ENCODE data around the gene GHSR.

GHSR gene

DNA sequence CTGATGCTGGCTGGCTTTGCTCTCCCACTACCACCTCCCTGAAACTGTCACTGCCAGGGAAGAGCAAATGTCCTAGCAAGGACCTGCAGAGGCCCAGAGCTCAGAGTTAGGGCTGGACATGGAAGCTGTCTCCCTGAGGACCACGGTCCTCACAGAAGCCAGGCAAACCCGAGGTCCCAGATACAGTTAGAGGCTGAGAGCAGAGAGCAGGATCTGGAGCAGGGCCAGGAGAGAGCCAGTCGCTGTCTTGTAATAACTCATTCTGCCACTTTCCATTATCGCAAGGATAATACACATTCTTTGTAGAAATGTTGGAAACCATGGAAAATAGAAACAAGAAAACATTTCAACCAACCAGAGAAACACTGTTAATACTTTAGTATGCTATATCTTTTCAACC lies 10.1 kb downstream of the GHSR start:
- ATAC-seq = no peak

DNA sequence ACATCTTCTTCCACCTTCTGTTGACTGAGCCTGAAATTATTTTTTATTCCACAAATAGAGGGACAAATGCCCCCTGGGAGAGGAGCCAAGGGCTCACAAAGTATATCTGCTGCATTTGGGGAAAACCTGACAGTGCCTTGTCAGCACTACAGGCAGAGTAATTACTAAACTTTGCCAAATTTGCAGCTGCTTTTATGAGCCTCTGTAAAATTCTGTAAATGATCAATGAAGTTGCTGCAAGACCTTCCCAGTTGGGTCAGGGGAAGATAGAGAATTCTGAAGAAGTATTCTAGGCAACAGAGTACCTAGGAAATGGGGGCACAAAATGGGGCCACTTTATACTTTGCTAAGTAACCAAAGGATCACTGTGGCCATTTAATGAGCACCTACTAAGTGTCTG lies 10.5 kb downstream of the GHSR start:
- ATAC-seq (no peak), DNase-seq (no peak)

More for the DNA sequence above, 10.1 kb downstream of the GHSR start:
- no peak for DNase-seq

DNA sequence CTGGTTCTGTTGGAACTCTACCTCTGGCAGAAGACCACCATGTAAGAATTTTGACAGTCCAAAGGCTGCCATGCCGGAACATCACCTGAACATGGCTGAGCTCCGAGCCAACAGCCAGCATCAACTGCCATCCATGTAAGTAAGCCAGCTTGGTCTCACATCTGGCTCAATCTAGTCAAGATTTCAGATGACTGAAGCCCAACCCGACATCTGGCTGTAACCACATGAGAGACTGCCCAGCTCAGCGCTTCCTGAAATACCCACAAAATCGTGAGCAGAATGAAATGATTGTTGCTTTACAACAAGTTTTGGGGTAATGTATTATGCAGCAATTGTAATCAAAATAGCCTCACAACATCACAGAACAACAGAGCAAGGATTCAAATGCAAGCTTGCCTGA lies 32.9 kb downstream of the GHSR start:
- DNase-seq (no peak), ATAC-seq (no peak)

DNA sequence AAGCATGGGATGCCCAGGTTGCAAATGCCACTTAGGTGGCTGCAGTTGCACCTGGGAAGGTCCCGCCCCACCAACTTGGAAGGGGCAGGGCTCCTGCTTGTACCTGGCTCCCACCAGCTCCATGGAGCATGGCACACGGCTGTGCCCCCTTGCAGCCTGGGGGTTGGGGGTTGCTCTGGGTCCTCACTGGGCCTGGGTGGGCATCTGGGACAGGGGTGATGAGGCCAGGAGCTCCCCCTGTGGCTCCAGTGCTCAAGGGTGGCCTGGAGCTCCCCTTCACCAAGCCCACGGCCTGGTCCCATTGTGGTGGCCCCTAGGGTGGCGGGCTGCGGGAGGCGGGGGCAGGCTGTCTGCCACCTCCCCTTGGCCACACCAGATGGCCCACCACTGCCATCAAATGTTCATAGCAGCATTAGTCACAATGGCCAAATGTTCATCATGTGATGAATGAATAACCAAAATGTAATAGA lies 36.7 kb downstream of the GHSR start:
- no peak for DNase-seq

DNA sequence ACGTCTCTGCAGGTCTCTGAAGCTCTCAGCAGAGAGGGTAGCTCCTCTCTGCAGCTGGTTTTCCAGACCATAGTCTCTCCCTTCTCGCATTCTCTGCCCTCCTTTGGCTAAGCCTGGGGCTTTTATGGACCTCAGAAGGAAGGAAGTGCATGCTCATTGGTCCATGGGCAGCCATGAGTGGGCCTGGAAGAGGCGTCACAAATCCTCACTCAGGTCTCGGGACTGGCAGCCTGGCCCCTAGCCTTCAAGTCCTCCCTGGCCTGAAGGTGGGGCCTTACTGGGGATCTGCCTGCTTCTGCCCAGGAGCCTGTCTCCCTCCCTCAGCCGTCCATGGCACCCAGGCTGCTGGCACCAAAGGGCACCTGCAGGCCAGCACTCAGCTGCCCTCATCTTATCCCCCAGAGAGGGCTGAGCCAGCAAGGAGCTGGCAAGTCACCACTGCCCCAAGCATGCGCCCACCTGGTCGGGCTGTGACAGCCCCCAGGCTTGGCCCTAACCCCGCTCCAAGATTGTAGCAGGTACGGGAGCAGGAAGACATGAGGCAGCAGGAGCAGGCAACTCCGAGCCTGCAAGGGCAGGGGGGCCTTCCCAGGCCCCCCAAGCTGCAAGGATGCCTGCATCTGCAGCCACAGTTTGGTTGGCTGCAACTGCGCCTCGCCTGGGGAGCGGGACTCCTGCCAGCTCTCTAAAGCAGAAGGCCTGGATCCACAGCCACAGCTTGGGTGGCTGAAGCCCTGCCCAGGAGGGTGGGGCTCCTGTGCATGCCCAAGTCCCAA lies 37.4 kb downstream of the GHSR start:
- ATAC-seq = no peak
- no peak for DNase-seq

More for the DNA sequence above, 36.7 kb downstream of the GHSR start:
- no peak for ATAC-seq

DNA sequence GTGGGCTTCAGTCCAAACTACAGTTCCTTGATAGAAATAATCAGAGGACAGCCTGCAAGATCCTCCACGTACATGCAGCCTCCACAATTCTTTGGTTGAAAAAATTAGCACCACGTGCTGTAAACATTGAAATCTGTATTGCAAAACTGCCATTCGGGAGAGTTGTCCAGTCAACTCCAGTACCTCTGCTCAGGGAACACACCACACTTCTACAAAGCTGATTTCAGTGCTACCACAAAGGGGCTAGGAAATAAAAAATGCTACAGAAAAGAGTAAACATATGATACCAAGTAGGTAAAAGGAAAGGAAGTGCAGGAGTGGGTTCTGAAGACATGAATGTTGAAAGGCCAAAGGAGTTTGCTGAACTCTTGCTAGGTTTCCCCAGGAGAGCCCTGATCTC lies 40.4 kb downstream of the GHSR start:
- no peak for DNase-seq
- no peak for ATAC-seq

DNA sequence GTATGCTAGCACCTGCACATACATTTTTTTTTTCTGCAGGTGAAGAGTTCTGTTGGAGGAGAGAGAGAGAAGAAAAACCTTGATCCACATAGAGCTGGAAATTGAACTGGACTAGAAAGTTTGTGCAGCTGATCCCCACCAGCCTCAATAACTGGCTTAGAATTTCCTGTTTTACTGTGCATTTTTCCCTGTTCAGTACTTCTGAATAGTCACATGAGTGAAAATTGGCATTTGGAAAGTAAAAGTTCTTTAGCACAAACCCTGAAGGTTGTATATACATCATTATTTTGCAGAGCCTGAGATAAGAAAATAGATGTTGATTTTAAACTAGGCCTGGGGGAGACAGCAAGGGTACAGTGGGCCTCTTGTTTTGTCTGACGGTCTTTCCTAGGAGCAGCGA lies 42.3 kb downstream of the GHSR start:
- ATAC-seq (no peak), DNase-seq (no peak)

DNA sequence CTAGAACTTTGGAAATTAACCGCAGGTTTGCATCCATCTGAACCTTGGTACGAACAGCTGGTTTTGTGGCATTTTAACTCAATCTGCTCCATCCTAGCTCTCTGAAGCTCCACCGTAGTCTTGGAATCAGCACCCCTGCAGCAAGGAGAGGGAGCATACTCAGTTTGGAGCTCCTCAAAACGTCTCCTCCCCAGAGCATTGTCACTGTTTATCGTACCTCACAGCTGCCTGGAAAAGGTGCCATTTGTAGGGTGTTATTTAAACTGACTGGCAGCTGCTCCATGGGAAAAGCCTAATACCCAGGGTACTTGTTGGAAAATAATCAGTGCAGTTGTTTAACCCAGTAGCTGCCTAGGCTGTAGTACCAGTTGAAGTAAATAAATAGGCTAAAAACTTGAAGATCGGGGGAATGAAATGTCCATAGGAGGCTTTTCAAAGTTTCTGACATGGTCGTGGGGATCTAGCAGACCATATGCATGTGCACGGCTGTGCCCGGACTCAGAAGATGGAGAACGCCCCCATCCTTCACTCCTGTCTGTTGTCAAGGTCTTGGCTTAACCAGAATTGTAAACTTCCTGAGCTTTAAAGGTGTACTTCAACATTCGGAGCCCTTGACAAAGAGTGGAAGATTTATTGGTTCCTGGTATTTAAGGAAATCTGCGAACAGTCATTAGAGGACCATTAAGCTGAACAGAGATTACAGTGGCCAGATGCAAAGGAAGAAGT lies 43.9 kb downstream of the GHSR start:
- DNase-seq (no peak), ATAC-seq (no peak)

DNA sequence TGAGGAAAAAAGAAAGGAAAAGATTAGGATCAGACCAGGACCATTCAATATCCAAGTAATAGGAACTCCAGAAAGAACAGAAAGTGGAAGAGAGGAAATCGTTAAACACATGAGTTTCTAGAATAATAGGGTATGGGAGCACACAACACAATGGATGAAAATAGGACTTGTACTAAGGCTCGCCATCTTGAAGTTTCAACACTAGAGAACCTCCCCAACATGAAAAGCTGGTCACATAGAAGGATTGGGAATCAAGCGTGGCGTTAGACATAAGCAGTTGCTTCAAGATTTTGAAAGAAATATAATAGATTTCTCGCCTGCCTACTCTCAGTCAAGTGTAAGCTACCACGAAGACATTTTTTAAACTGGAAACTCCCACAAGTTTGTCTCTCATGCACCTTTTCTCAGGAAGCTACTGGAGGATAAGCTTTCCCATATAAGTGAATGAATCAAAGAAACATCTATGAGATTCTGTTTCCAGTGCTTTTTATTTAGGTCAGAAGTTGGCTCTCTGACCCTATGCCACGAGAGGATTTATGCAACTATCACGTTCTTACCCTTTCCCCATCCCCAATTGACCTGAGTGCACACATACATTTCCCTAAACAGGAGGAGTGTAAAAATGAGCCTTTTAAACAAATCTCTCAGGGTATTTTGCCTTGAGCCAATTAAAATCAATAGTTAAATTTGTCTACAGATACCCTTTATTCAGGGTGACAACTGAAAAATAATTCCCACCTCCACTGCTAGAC lies 45.2 kb downstream of the GHSR start:
- DNase-seq (no peak), ATAC-seq (no peak)

DNA sequence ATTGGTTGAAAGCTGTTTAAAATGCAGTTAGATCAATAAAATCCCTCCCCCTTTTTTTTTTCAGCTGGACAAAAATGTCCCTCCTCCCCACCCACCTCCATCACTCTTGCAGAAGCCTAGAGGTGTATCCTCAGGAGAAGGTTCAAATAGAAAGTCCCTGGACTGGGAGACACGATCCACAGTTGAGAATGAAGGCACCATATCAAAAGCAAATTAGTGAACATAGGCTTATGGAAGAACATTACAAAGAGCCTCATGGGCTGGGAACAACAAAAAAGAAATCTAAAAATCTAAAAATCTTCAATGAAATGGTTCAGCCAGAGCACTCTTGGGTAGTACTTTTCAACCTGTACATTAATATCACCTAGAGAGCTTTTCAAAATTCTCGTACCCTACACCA lies 46.2 kb downstream of the GHSR start:
- ATAC-seq (no peak), DNase-seq (no peak)

DNA sequence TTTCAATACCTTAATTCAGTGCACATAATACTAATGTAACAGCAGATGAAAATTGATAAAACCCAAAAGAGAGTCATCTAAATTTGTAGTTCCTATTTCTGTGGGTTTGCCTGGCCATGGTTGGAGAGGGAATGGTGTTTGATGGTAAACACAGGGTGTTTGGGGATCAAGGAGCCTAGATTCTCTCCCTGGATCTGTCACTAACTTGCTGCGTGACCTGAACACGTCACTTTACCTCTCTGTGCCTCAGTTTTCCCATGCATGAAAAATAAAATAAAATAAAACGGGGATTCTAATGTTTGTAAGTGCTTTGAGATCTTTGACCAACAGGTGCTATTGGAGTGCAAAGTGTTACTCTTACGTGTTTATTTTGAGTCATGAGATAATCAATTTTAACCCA lies 49.8 kb downstream of the GHSR start:
- no peak for ATAC-seq
- DNase-seq = no peak

DNA sequence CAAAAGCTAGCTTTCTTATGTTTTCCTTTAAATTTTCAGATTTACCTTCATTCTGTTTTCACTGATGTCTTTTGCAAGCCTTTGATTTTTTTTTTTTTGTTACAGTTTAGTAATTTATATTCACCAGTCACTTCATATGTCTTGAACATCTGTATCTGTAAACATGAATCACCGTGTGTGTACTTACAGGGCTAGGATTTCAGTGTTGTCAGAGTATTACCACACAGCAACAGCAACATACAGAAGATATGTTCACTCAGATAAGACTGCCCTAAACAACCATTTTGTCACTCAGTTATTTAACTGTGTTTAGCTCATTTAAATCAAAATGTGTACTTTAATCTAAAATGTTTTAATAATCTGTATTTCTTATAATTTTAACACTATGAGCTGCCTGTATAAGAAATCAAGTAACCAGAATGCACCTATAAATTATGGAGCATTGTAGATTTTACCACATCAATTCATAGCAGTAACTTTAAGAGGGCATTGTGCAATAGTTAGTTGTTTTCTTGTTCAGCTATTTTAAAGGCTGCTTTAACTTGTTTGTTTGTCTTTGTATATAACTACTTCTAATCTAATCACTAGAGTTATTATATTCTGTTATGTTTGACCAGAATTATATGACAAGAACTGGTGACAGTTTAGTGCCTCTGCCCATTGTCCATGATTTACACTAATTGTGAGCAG lies 50.4 kb downstream of the GHSR start:
- DNase-seq (no peak), ATAC-seq (no peak)

DNA sequence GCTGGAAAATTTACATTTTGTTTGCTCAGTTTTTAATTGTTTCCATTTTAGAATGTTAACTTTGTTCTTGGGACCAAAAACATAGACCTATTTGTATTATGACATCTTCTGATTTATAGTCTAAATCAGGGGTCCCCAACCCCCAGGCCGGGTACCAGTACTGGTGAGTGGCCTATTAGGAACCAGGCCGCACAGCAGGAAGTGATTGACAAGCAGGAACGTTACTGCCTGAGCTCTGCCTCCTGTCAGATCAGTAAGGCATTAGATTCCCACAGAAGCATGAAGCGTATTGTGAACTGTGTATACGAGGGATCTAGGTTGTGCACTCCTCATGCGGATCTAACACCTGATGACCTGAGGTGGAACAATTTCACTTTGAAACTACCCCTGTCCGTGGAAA lies 51.9 kb downstream of the GHSR start:
- DNase-seq (no peak), ATAC-seq (no peak)

DNA sequence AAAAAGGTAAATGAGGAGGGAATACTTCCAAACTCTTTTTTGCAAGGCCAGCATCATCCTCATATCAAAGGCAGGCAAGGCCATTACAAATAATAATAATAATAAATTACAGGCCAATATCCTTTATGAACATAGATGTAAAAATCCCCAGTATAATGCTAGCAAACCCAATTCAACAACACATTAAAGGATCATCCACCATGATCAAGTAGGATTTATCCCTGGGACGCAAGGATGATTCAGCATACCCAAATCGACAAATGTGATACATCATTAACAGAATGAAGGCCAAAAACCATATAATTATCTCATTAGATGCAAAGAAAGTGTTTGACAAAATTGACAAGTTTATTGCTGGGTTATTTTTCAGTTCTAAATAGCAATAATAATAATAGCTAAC lies 53.6 kb downstream of the GHSR start:
- DNase-seq = no peak
- ATAC-seq = no peak

Data from stimulated activated naive CD8-positive, alpha-beta T cell treated with anti-CD3 and anti-CD28 coated beads, Interleukin-15, Interleukin-2, amounts not matched to agents 100 U/mL and 50 U/mL, for 24 hours (primary cell).